ENCODE data around the gene IFFO2. TPM values are rescaled to one million over a fixed set of nuclear protein-coding genes. Genes with fewer than 3 reads are reported as not detected.
A peak's percentile ranks its signal among the peaks of the same experiment; 100 is the strongest.

The IFFO2 gene
- total and polyA plus RNA-seq, 9 donors: 4.2 to 7.6 (median 6.7) TPM

DNA sequence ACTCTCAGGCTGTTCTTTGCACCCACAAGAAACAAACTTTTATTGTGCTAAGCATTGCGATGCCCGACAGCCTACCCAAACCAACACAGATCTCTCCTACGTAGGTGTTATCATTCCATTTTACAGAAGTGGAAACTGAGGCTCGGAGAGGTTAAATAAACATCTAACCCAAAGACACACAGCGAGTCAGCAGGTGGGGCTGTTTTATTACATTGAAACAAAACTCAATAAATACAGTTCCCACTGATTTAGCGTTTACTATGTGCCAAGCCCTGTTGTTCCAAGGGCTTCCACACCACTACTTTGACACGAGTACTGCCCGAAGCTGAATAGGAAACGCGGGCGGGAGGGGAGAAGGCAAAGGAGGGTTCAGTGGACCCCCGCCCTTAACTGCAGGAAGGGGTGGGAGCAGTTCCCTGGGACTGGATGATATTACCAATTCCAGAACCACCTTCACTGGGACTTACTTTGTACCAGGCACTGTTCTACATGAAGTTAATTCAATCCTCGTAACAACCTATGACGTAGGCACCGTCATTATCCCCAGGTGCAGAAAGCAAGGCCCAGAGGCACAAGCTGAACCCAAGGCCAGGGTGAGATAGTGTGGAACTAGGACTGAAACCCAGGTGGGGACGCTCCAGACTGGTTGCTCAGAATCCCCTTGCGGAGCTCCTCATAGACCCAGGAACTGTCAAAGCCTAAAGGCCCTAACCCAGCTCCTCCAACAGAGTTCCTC is 34.8 kb downstream of the IFFO2 start:
- H3K36me3 ChIP-seq (ENCODE audit: control insufficient read depth, insufficient read depth, low read length): peaks cover 8% of the 10 kb centered on the region
- H3K4me3 ChIP-seq (ENCODE audit: low read length): no peak overlapping the region
- WGBS (ENCODE audit: insufficient coverage): 55% methylated on average over 5 of the region's 17 CpGs
- peaks cover 2% of the 10 kb centered on the region for H3K27me3 ChIP-seq (ENCODE audit: control insufficient read depth, insufficient read depth, low read length)
- peak; percentile 70 for DNase-seq
- H3K9me3 ChIP-seq (replicated peaks; ENCODE audit: control insufficient read depth, low read depth, low read length): no peaks in the 10 kb centered on the region
- peak overlapping the region; percentile 92 for H3K27ac ChIP-seq (ENCODE audit: low read length)
- H3K4me1 ChIP-seq (ENCODE audit: control insufficient read depth, insufficient read depth, low read length): peaks cover 44% of the 10 kb centered on the region

DNA sequence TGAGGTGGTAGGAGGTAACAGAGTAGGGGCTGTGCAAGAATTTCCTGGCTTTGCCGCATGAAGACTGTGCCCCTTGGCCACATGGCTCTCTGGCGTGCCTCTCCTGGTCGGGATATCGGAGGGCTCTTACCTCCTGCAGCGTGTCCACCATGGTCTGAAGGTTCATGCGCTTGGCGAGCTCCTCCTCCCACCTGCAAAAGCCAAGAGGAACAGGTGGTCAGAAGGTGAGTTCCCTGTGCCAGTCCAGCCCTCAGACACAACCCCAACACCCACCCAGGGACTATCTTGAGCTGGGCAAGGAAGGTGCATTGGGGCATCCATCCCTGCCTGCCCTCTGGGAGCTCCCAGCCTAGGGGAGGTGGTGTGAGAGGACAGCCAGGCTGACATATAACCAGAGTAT is 35.5 kb downstream of the IFFO2 start:
- peaks cover 38% of the 10 kb centered on the region for H3K4me1 ChIP-seq (ENCODE audit: control insufficient read depth, insufficient read depth, low read length)
- H3K9me3 ChIP-seq (replicated peaks; ENCODE audit: control insufficient read depth, low read depth, low read length): no peaks in the 10 kb centered on the region
- no peak overlapping the region for H3K4me3 ChIP-seq (ENCODE audit: low read length)
- DNase-seq: no peak
- H3K36me3 ChIP-seq (ENCODE audit: control insufficient read depth, insufficient read depth, low read length): peaks cover 11% of the 10 kb centered on the region
- peaks cover 2% of the 10 kb centered on the region for H3K27me3 ChIP-seq (ENCODE audit: control insufficient read depth, insufficient read depth, low read length)
- WGBS (ENCODE audit: insufficient coverage): 83% methylated on average over 1 of the region's 7 CpGs
- H3K27ac ChIP-seq (ENCODE audit: low read length): no peak overlapping the region

DNA sequence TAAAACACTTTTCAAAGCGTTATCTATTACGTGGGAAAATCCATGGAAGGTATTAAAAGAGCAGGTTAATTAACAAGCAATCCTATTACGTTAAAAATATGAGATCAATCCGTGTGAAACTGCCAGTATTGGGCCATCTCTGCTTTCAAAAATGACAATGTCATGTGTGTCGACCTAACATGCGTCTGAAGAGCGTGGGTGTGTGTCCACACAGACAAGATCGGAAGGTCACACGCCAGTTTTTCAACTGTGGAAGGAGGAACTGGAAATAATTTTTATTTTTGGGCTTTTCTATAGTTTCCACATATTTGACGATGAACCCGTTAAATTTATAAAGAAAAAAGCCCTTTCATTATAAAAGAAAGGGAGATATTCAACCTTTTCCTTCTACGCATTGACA is 36.5 kb downstream of the IFFO2 start:
- 89% methylated on average over 3 of the region's 12 CpGs for WGBS (ENCODE audit: insufficient coverage)
- no peak for DNase-seq
- H3K27ac ChIP-seq (ENCODE audit: low read length): no peak overlapping the region
- no peak overlapping the region for H3K4me3 ChIP-seq (ENCODE audit: low read length)
- peaks cover 35% of the 10 kb centered on the region for H3K4me1 ChIP-seq (ENCODE audit: control insufficient read depth, insufficient read depth, low read length)
- peaks cover 2% of the 10 kb centered on the region for H3K27me3 ChIP-seq (ENCODE audit: control insufficient read depth, insufficient read depth, low read length)
- H3K9me3 ChIP-seq (replicated peaks; ENCODE audit: control insufficient read depth, low read depth, low read length): no peaks in the 10 kb centered on the region
- peaks cover 14% of the 10 kb centered on the region for H3K36me3 ChIP-seq (ENCODE audit: control insufficient read depth, insufficient read depth, low read length)

DNA sequence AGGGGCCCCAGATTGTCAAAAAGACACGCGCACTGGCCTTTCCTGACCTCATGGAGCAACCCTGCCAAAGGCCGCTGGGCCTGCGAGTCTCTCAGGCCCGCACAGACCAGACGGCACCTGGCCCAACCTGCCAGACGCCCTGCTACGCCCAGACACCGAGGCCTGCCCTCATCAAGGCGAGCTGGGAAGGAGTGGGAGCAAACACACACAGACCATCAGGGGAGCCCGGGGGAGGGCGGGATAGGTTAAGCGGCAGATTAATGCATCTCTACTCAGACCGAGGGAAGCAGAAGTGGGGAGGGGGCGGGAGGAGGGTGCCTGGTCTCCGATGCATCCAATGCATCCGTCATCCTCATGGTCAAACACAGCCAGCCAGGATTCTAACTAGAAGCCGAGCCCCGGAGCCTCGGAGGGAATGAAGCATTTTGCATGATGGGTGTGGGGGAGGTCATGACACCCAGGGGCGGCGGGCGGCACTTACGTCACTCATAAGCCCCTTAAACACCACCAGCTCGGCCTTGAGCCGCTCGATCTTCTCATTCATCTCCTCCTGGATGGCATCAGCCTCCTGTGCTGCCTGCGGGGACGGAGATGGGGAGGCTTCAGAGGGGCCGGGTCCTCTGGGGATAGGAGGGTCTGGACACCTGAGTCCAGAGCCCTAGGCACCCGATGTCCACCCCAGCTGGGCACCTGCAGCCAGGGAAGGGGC is 37.1 kb downstream of the IFFO2 start:
- WGBS (ENCODE audit: insufficient coverage): 63% methylated on average over 9 of the region's 31 CpGs
- Histone ChIP-seq H3K27ac (ENCODE audit: low read length) (no peak overlapping the region), H3K27me3 (ENCODE audit: control insufficient read depth, insufficient read depth, low read length) (peaks cover 2% of the 10 kb centered on the region), H3K36me3 (ENCODE audit: control insufficient read depth, insufficient read depth, low read length) (peaks cover 14% of the 10 kb centered on the region), H3K9me3 (replicated peaks; ENCODE audit: control insufficient read depth, low read depth, low read length) (no peaks in the 10 kb centered on the region), H3K4me1 (ENCODE audit: control insufficient read depth, insufficient read depth, low read length) (peaks cover 29% of the 10 kb centered on the region), H3K4me3 (ENCODE audit: low read length) (no peak overlapping the region)
- no peak for DNase-seq

DNA sequence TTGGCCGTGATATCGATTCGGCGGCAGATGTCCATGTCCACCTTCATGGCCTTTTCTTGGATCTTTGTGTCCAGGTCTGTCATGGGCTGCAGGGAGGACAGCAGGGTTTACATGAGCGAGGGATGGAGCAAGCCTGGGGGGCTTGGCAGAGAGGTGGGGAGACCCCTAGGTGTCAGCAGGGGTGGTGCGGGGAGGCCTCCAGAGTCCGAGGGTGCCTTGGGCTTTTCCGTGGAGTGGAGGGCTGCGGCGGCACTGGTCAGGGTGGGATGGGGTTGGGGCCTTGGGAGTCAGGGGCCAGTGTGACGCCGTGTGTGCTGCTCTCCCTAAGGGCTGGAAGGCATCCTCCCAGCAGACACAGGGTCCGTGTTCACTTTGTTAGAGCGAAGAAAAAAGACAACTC is 38.1 kb downstream of the IFFO2 start:
- H3K4me1 ChIP-seq (ENCODE audit: control insufficient read depth, insufficient read depth, low read length): peaks cover 26% of the 10 kb centered on the region
- no peak for DNase-seq
- no peak overlapping the region for H3K4me3 ChIP-seq (ENCODE audit: low read length)
- WGBS (ENCODE audit: insufficient coverage): 84% methylated on average over 12 of the region's 14 CpGs
- H3K27ac ChIP-seq (ENCODE audit: low read length): no peak overlapping the region
- H3K9me3 ChIP-seq (replicated peaks; ENCODE audit: control insufficient read depth, low read depth, low read length): no peaks in the 10 kb centered on the region
- peaks cover 2% of the 10 kb centered on the region for H3K27me3 ChIP-seq (ENCODE audit: control insufficient read depth, insufficient read depth, low read length)
- H3K36me3 ChIP-seq (ENCODE audit: control insufficient read depth, insufficient read depth, low read length): peaks cover 14% of the 10 kb centered on the region

DNA sequence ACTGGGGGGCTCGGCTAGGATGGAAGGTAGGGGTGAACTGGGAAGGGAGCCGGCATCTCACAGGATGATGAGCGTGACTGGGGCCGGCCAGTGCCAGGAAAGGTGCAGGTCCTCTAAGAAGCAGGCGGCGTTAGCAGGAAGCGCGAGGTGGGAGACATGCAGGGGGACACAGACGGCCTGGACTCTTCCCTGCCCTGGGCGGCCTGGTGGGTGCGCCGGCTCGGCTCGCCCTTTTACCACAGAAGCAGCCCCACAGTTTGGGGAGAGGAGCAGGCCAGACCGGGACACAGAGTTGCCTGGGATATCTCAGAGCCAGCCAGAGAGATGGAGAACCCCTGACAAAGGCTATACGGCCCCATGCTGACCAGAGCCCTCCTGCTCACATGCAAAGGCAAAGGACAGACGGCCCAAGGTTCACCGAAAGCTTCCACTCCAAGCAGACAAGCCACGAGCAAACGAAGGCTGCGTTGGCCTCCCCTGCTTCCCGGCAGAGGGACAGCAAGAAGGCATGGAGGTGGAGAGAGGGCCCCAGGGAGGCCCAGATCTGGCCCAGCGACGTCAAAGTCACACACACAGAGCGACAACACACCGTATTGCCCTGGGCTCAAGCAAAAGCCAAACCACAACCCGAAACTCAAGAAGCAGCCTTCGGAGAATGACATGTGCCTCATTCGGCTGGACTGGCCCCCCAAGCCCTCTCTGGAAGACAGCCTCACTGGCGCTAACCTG is 39.2 kb downstream of the IFFO2 start:
- Histone ChIP-seq H3K4me3 (ENCODE audit: low read length) (no peak overlapping the region), H3K36me3 (ENCODE audit: control insufficient read depth, insufficient read depth, low read length) (peaks cover 20% of the 10 kb centered on the region), H3K27me3 (ENCODE audit: control insufficient read depth, insufficient read depth, low read length) (no peaks in the 10 kb centered on the region), H3K27ac (ENCODE audit: low read length) (no peak overlapping the region), H3K4me1 (ENCODE audit: control insufficient read depth, insufficient read depth, low read length) (peaks cover 22% of the 10 kb centered on the region), H3K9me3 (replicated peaks; ENCODE audit: control insufficient read depth, low read depth, low read length) (no peaks in the 10 kb centered on the region)
- DNase-seq: no peak
- 84% methylated on average over 26 of the region's 30 CpGs for WGBS (ENCODE audit: insufficient coverage)

DNA sequence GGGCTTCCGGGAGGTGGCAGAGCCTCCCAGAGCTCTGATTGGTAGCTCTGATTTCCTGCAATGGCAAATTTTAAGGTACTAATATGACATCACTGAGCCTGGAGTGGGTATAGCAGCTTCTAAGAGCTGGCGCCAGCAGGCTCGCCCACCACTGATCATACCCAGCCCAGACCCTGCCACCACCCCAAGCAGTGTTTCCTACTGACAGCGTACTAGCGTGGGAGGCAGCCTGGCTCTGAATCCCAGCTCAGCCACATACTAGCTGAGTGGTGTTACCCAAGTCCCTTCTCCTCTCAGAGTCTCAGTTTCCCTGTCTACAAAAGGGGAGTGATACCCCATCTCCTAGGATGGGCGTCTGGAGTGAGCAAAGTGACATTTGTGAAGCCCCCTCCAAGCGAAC is 41.1 kb downstream of the IFFO2 start:
- H3K27ac ChIP-seq (ENCODE audit: low read length): no peak overlapping the region
- no peak for DNase-seq
- no peaks in the 10 kb centered on the region for H3K9me3 ChIP-seq (replicated peaks; ENCODE audit: control insufficient read depth, low read depth, low read length)
- peaks cover 29% of the 10 kb centered on the region for H3K36me3 ChIP-seq (ENCODE audit: control insufficient read depth, insufficient read depth, low read length)
- 92% methylated on average over 5 of the region's 7 CpGs for WGBS (ENCODE audit: insufficient coverage)
- H3K27me3 ChIP-seq (ENCODE audit: control insufficient read depth, insufficient read depth, low read length): no peaks in the 10 kb centered on the region
- no peak overlapping the region for H3K4me3 ChIP-seq (ENCODE audit: low read length)
- H3K4me1 ChIP-seq (ENCODE audit: control insufficient read depth, insufficient read depth, low read length): peaks cover 15% of the 10 kb centered on the region

DNA sequence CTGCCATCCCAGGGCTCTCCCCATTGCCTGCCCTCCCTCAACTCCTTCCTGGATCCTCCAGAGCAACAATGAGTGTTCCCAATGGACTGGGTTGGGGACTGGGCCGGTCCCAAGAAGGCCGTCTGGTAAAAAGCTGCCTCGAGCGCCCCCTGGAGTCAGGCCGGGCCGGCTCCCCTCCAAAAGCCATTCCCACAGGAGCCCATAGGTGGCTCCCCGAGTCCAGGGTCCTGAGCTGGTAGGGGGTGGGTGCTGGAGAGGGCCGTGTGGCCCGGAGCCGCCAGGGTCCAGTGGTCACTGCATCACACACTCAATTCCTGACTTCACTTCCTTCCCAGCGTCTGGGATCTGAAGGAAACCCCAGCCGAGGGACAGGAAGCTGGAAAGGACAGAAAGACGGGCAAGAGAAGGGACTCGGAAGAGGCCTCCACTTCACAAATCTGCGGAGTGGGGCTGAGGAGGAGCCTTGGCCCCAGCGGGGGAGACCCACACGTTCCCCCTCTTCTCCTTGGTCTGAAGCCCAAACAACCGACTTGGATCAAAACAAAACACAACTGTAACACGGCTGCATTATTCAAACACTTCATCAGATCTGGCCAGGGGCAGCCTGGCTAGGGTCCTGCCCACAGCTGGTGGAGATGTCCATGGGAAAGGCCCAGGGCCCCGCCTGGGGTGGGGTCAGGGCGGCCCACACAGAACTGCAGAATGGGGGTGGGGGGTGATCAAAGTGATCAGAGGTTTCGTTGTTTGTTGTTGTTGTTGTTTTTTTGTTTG is 43.2 kb downstream of the IFFO2 start:
- H3K27ac ChIP-seq (ENCODE audit: low read length): peak overlapping the region; percentile 29
- peak; percentile 63 for DNase-seq

DNA sequence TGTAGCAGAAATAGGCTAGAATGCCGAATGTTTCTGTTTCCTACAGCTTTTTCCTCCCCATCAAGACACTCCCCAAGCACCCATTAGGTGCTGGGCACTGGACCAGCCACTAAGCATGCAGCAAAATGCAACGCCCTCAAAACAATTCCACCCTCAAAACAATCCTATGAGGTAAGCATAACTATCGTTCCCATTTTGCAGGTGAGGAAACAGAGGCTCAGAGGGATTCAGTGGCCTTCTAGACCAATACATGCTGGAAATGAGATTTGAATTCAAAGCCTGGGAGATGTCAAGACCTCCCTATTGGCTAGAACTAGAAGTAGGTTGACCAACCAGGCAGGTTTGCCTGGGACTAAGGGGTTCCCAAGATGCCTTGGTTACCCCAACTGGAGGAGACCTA is 43.9 kb downstream of the IFFO2 start:
- H3K36me3 ChIP-seq (ENCODE audit: control insufficient read depth, insufficient read depth, low read length): peaks cover 36% of the 10 kb centered on the region
- H3K4me3 ChIP-seq (ENCODE audit: low read length): no peak overlapping the region
- no peak for DNase-seq
- no CpG with 5 or more reads among the region's 3 CpGs for WGBS (ENCODE audit: insufficient coverage)
- H3K27ac ChIP-seq (ENCODE audit: low read length): no peak overlapping the region
- no peaks in the 10 kb centered on the region for H3K27me3 ChIP-seq (ENCODE audit: control insufficient read depth, insufficient read depth, low read length)
- H3K4me1 ChIP-seq (ENCODE audit: control insufficient read depth, insufficient read depth, low read length): peaks cover 29% of the 10 kb centered on the region
- H3K9me3 ChIP-seq (replicated peaks; ENCODE audit: control insufficient read depth, low read depth, low read length): no peaks in the 10 kb centered on the region

More for the DNA sequence above, 43.2 kb downstream of the IFFO2 start:
- 22% methylated on average over 9 of the region's 22 CpGs for WGBS (ENCODE audit: insufficient coverage)
- no peak overlapping the region for H3K4me3 ChIP-seq (ENCODE audit: low read length)
- no peaks in the 10 kb centered on the region for H3K9me3 ChIP-seq (replicated peaks; ENCODE audit: control insufficient read depth, low read depth, low read length)
- H3K27me3 ChIP-seq (ENCODE audit: control insufficient read depth, insufficient read depth, low read length): no peaks in the 10 kb centered on the region
- H3K36me3 ChIP-seq (ENCODE audit: control insufficient read depth, insufficient read depth, low read length): peaks cover 39% of the 10 kb centered on the region
- H3K4me1 ChIP-seq (ENCODE audit: control insufficient read depth, insufficient read depth, low read length): peaks cover 22% of the 10 kb centered on the region
